GM19438 (cell line): Measurements from ENCODE around the gene STK32B.

Source experiments
- ATAC-seq: cut with Tn5 transposase; IDR thresholded peaks from one replicate; pipeline ENCODE4 v1.9.1; 2021; ENCODE audit warnings: low read depth; ENCODE audit not compliant: unreplicated experiment

The STK32B gene

DNA sequence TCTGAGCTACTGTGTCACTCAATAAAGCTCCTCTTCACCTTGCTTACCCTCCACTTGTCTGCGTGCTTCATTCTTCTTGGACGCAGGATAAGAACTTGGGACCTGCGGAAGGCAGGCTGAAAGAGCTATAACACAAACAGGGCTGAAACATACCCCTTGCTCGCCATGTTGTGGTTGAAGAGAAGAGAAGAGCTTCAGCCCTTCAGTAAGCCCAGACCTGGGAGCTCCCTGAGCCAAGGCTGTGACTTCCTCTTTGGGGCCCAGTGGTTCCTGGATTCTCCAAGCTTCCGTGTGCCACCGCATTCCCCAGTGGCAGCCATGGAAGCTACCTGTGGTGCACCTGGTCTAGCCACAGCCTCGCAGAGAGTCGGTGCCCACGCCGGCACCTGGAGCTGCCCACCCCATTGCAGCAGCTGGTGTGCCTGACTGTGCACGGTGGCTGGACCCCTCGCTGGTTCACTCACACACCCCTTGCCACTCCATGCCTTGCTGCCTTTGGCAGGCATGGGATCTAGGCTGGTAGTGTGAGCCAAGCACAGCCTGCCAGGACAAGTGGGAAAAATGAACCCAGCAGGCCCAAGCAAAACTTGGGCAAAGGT lies 496.5 kb downstream of the STK32B start:
- ATAC-seq: no peak
